B cell (primary cell): ENCODE measurements around the gene ARHGAP35.

Experiments
- EZH2 ChIP-seq: IDR thresholded peaks from 2 replicates; pipeline ENCODE4 v1.6.1; 2012; ENCODE audit warnings: borderline replicate concordance, low read depth, mild to moderate bottlenecking, moderate library complexity, low read length; ENCODE audit not compliant: insufficient read depth, poor library complexity, severe bottlenecking
- TF ChIP-seq, protein P1 (sequence below): fragments of 200-600 bp; IDR thresholded peaks from one replicate; pipeline ENCODE4 v1.8.0; 2022; ENCODE audit warnings: antibody characterized with exemption, mild to moderate bottlenecking

DNA sequence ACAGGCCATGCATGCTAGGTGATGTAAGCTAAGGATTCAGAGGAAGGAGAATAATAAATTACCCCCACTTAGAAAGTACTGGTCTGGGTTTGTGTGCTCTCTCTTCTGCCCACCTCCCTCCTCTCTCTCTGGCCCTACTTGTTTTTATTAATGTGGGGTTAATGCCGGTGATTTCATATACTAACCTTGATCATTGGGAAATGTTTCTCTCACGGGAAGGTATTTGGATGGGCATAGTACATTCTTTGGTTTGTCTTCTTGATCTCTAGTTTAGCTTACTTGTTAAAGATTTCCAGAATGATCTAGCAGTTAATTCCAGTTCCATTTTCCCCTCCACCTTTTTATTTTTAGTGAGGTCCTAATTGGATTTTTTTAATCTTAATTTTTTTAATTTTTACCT lies 24.6 kb downstream of the ARHGAP35 start:
- TF ChIP-seq, protein P1, sequence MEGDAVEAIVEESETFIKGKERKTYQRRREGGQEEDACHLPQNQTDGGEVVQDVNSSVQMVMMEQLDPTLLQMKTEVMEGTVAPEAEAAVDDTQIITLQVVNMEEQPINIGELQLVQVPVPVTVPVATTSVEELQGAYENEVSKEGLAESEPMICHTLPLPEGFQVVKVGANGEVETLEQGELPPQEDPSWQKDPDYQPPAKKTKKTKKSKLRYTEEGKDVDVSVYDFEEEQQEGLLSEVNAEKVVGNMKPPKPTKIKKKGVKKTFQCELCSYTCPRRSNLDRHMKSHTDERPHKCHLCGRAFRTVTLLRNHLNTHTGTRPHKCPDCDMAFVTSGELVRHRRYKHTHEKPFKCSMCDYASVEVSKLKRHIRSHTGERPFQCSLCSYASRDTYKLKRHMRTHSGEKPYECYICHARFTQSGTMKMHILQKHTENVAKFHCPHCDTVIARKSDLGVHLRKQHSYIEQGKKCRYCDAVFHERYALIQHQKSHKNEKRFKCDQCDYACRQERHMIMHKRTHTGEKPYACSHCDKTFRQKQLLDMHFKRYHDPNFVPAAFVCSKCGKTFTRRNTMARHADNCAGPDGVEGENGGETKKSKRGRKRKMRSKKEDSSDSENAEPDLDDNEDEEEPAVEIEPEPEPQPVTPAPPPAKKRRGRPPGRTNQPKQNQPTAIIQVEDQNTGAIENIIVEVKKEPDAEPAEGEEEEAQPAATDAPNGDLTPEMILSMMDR: no peak
- TF ChIP-seq EZH2: no peak
